Fibroblast of gingiva (primary cell): ENCODE measurements around the gene TSHZ2.

Experiments
- DNase-seq: peaks from one replicate; pipeline ENCODE4 v3.0.0-alpha.2; 2011; ENCODE audit warnings: low read depth

The TSHZ2 gene

GRCh38 chr20:53068241-53068640 lies 96.1 kb downstream of the TSHZ2 start:
- DNase-seq = no peak

- no peak for DNase-seq
Measured at GRCh38 chr20:53069132-53069531, 97.0 kb downstream of the TSHZ2 start.

GRCh38 chr20:53070224-53070623 lies 98.1 kb downstream of the TSHZ2 start:
- DNase-seq = no peak

GRCh38 chr20:53070706-53071392 lies 98.7 kb downstream of the TSHZ2 start:
- DNase-seq = no peak

GRCh38 chr20:53071833-53072232 lies 99.7 kb downstream of the TSHZ2 start:
- no peak for DNase-seq

GRCh38 chr20:53072923-53073579 lies 100.9 kb downstream of the TSHZ2 start:
- no peak for DNase-seq

- DNase-seq = no peak
Measured at GRCh38 chr20:53073636-53074415, 101.7 kb downstream of the TSHZ2 start.

- DNase-seq = no peak
Measured at GRCh38 chr20:53074811-53075314, 102.7 kb downstream of the TSHZ2 start.

- DNase-seq = no peak
Measured at GRCh38 chr20:53076668-53077067, 104.5 kb downstream of the TSHZ2 start.

GRCh38 chr20:53077373-53078205 lies 105.4 kb downstream of the TSHZ2 start:
- DNase-seq = no peak

GRCh38 chr20:53078761-53079160 lies 106.6 kb downstream of the TSHZ2 start:
- DNase-seq = no peak

GRCh38 chr20:53079261-53079691 lies 107.1 kb downstream of the TSHZ2 start:
- no peak for DNase-seq

GRCh38 chr20:53079828-53080686 lies 107.9 kb downstream of the TSHZ2 start:
- DNase-seq = no peak

- no peak for DNase-seq
Measured at GRCh38 chr20:53080687-53080962, 108.5 kb downstream of the TSHZ2 start.

- DNase-seq = no peak
Measured at GRCh38 chr20:53080969-53081871, 109.1 kb downstream of the TSHZ2 start.

- DNase-seq = no peak
Measured at GRCh38 chr20:53081916-53082863, 110.0 kb downstream of the TSHZ2 start.

- DNase-seq = no peak
Measured at GRCh38 chr20:53083411-53083810, 111.3 kb downstream of the TSHZ2 start.

- DNase-seq = no peak
Measured at GRCh38 chr20:53084408-53084997, 112.3 kb downstream of the TSHZ2 start.

GRCh38 chr20:53085720-53086119 lies 113.6 kb downstream of the TSHZ2 start:
- no peak for DNase-seq
